Measurements from ENCODE around the gene CTAGE8. TPM values are rescaled to one million over a fixed set of nuclear protein-coding genes. Genes with fewer than 3 reads are reported as not detected.
"Not testable (repeated sequence)": the region's sequence is repeated elsewhere in the genome, so short reads cannot be mapped to it uniquely, and the experiment has no call there.

Gene CTAGE8
- total RNA-seq, 1 experiment from 2014 or later: not detected

DNA sequence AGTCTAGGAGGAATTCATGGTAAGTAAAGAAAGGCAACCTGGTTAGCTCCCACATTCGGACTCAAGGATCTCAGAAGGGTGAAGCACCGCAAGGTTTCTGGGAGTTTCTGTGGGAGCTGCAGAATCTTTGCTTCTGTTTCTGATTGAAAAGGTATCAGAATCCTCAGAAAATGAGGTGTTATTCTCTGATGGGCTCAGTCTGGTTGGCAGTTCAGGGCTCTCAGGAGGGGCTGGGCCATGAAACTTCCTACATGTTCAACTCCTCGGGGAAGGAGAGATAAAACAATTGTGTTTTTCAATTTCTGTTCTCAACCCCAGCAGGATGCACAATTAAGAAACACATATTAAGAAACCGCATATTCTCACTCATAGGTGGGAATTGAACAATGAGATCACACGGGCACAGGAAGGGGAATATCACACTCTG lies 13.6 kb downstream of the CTAGE8 start:
- no peak for DNase-seq (ENCODE audit: low spot score)

DNA sequence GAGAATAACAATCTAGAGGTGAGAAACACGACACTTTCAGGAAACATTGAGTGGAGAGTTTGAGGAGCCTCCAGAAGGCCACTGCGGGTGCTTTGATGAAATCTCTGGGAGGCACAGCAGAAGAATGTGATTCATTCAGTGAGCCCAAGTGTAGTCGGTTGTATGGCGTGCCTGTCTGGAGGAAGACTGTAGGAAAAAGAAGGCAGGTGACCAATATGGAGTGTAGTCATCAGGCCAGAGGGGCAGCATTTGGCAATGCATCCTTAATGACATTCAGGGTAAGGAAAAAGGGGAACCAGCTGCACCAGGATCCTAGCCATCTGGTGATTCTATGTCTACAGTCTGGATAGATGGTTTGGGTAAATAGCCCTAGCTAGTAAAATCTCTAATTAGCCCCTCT lies 16.8 kb downstream of the CTAGE8 start:
- not testable (repeated sequence) for DNase-seq (ENCODE audit: low spot score)

DNA sequence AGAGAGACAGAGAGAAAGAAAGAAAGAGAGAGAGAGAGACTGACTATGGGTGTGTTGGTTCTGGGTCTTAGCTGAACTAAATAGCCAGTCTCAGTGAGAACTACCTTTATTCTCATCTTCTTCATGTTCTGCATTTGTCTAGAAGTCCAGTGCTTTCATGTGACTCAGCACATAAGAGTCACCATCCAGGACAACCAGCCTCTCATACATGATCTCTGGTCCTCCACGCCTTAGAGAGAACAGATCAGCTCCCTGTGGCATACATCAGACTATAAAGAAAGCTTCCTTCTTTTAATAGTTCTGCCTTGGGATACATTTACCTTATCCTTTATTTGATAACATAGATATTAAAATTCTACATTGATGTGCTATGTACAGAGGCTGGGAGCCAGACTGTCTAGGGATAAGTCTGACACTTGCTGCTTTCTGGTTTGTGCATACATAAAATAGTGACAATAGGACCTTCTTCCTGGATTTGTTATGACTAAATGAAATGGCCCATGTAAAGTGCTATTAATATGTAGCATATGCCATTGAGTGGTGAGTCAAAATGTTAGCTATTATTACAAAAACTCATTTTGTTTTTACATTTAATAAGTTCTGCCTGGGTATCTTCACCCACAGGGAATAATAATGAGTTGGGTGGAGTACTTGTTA lies 21.3 kb downstream of the CTAGE8 start:
- DNase-seq (ENCODE audit: low spot score): not testable (repeated sequence)

DNA sequence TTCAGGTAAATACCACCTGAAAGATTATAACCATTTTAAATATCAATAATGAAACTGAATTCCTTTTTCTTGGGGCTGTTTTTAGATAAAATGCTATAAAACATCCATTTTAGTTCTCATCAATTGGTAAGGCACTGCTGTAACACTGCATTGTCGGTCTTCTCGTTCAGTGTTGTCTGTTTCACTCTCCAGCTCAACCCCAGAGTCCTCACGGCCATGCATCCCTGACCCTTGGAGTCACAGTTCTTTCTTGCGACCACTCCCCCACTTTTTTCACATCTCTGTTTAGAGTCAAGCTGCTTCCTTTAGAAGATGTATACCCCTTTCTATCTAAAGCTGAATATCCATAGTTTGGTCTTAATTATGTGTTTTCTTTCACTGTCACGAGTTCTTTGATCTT lies 22.1 kb downstream of the CTAGE8 start:
- not testable (repeated sequence) for DNase-seq (ENCODE audit: low spot score)

DNA sequence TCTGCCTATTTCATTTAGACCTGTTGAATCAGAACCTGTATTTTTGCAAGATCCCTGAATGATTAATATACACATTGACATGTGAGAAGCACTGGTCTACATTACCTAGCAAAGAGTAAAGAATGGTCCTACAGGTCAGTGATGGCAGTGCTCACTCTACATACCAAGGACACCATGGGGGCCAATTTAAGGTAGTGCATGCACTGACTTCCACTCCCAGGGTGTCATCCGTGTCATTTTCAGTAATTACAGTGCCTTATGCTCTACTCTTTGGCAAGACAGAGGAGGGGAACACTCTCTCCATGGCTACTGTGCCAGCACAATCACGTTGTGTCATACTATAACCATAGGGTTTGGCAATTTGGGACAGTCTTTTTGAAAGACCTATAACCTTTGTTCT lies 23.7 kb downstream of the CTAGE8 start:
- not testable (repeated sequence) for DNase-seq (ENCODE audit: low spot score)

DNA sequence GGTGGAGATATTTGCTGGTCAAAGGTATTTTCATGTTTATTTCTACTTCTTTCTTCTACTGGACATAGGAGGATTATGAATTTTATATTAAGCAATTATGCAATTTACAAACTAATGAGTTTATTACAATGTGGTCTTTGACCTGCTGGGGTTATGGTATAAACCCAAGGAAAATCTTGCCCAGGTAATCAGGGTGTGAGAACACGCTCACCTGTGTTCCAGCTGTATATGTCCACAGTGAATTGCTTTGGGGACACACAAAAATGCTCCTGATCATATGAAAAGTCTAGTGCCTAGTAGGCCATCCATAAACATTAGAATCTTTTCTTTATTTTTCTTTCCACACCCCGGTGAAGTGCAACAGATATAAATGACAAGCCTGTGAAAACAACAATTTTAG lies 29.7 kb downstream of the CTAGE8 start, which contains the start of gene OR2A42:
Gene OR2A42, minus strand, starts transcription at position 241 of the 400 bp plus-strand sequence. CDS start 6,762 bp downstream, outside the sequence.
- not testable (repeated sequence) for DNase-seq (ENCODE audit: low spot score)

DNA sequence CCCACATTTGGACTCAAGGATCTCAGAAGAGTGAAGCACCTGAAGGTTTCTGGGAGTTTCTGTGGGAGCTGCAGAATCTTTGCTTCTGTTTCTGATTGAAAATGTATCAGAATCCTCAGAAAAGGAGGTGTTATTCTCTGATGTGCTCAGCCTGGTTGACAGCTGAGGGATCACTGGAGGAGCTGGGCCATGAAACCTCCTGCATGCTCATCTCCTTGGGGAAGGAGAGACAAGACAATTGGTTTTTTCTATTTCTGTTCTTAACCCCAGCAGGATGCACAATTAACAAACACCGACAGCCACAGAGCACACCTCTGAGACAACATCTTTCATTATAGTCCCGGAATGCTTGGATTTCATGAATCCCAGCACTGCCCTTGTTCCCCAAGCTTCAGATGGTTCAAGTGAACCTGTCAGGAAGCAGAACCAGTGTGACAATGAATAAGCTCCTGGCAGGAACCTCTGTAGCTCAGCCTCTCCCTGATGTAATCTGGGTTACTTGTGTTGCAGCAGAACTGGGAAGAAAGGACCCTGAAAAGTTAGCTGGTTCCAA lies 30.5 kb downstream of the CTAGE8 start:
- DNase-seq (ENCODE audit: low spot score): not testable (repeated sequence)

DNA sequence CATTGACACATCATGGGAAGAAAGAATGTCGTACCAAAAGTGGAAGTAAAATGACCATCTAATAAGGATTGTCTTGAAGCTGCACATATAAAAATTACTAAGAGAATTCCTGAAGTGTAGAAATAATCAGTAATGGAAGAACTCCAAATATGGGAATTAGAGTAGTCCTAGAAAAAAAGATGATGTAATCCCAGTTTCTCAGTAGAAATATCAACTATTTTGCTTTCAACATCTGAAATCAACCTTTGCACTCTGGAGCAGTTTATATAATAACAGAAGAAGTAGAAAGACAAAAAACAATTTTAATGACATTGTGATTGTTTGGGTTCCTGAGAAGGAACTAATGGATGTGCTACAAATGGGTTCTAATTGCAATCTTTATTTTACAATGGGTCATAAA lies 36.0 kb downstream of the CTAGE8 start:
- DNase-seq (ENCODE audit: low spot score): not testable (repeated sequence)

DNA sequence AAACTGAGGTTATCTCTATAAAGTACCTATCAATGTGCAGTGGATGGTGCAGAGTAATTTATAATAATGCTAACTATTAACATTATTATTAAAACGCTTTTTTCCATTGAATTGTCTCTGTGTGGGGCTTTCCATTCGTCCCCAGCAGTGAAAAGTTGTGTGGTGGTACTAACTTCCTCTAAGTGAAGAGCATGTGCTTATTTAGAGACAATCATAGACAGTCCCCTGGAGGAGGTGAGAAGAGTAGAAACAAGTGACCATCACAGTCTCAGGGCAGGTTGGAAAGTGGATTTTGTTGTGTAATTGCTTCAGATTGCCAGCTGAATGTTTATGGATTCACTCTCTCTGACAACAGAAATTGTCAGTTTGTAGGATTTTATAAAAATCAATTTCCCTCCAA lies 38.1 kb downstream of the CTAGE8 start:
- not testable (repeated sequence) for DNase-seq (ENCODE audit: low spot score)

DNA sequence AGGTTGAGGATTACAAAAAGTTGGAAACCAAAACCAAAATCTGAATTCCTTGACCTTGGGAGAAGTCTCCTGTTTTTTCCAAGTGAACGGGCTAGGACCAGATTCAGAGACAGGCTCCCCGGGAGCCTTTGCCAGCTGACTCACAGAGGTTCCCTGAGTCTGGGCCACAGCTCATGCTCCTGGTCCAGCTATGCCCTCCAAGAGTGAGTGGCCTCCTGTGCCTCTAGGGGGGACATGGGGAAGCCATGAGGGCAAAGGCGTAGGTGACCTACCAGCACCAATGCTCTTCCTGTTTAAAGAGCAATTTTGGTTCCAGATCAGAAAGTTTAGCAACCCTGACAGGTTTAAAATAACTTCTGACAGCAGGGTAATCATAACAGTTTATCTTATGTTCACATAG lies 40.3 kb downstream of the CTAGE8 start:
- DNase-seq (ENCODE audit: low spot score): not testable (repeated sequence)

DNA sequence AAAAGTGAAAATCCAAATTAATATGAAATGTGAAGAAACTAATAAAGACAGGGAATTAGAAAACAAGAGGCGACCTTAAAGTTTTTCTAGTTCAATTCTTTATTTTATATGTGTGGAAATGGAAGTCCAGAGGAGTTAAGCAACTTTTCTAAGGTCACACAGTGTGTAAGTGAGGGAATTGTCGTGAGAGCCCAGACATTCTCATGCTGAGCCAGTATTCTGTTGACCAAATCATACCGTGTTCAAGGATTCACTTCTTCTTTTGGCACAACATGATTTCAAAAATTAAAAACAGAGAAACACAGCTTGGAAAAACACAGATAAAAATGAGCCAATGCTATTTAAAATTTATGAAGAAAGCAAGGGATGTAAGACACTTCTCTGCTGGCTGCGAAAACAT lies 42.2 kb downstream of the CTAGE8 start:
- not testable (repeated sequence) for DNase-seq (ENCODE audit: low spot score)

DNA sequence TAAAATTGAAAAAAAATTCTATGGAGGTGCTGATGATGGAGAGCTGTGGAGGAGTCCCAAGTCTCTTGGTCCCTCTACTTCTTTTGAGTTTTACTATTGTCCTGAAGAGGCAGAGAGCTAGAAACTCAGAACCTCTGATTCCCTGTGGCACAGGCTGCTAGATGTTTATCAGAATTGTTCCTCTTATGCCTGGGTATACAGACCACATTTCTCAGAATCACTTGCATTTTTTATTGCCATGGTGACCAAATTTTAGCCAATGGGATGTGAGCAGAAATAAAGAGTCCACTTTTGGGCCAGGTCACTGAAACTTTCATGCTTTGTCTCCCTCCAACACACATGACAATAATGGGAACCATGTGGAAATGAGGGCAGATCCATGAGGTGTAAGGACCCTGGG lies 45.4 kb downstream of the CTAGE8 start:
- not testable (repeated sequence) for DNase-seq (ENCODE audit: low spot score)

DNA sequence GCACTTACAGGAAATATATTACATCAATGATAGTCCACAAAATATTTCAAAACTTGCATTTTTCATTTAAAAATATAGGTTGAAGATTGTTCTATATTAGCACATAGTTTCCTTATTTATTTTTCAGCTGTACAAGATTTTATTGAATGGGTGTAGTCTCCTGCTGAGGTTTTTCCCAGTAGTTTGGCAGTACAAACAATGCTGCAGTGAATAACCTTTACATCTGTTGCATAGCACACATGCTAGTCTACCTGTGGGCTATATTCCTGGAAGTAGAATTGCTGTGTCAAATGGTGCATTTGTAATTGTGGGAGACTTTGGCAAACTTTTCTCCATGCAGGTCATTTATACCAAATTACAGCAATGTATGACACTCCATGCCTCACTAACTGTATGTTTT lies 48.6 kb downstream of the CTAGE8 start:
- DNase-seq (ENCODE audit: low spot score): not testable (repeated sequence)

DNA sequence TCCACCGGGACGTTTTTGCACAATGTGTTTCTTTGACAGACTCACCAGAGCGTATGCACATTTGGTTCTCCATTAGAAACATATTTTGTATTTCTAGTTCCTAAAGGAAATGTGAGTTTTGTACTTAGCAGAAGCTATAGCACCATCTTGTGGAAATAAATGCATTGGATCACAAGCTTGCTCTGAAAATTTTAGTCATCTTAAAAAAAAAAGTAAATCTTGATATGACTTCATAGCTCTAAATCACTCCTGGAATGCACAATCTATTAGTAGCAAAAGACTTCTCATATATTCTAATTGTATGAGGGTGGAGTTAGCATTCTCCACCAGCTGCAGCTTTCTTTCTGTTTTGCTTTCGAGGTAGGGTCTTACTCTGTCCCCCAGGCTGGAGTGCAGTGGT lies 49.9 kb downstream of the CTAGE8 start:
- not testable (repeated sequence) for DNase-seq (ENCODE audit: low spot score)

DNA sequence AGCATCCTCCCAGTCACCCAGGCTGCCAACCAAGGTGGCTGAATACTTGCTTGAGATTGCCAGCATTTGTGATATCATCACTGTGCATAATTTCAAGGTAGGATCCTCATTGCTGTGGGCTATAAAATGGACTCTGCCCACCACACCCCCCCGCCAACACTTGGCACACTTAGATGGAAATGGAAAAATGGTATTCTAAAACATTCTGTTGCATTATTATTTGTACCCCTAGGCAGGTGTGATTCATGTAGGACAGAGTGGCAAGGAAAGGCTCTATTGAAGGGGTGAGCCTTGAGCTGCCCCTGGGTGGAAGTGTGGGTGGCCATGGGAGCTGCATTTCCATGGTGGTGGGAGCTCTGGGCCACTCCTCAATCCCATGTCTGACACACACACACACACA lies 50.5 kb downstream of the CTAGE8 start:
- not testable (repeated sequence) for DNase-seq (ENCODE audit: low spot score)

DNA sequence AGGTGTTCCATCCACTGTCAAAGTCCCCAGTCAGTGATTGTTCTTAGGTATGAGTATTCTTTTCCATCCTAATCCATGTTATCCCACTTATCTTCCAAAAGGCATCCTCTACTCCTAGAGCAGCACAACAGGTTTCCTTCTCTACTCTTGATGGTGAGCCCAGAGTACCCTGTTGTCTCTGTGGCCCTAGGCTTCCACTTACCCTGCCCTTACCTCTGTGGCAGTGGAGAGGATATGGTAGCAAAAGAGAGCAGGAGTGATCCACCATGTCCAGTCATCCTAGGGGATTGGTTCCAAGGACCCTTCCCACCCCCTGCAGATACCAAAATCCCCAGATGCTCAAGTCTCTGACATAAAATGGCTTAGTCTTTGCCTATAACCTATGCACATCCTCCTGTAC lies 51.9 kb downstream of the CTAGE8 start:
- DNase-seq (ENCODE audit: low spot score): not testable (repeated sequence)

Other genes with a start within 250 kb of the CTAGE8 start
- not detected in 2 replicates for gene OR2A5, start 220.3 kb downstream of the CTAGE8 start, total RNA-seq (2014; rRNA removed; shearing (Covaris generic))
- gene OR2A25, start 199.5 kb downstream of the CTAGE8 start, total RNA-seq (2014; rRNA removed; shearing (Covaris generic)): not detected in 2 replicates
- gene OR2A12, start 183.0 kb downstream of the CTAGE8 start, total RNA-seq (2014; rRNA removed; shearing (Covaris generic)): not detected in 2 replicates
- not detected in 2 replicates for gene OR2A2, start 159.7 kb downstream of the CTAGE8 start, total RNA-seq (2014; rRNA removed; shearing (Covaris generic))
- gene OR2A14, start 146.1 kb downstream of the CTAGE8 start, total RNA-seq (2014; rRNA removed; shearing (Covaris generic)): not detected in 2 replicates
- gene CTAGE4, start 85.8 kb downstream of the CTAGE8 start, total RNA-seq (2014; rRNA removed; shearing (Covaris generic)): not detected in 2 replicates
- gene ARHGEF35, start 73.5 kb downstream of the CTAGE8 start, total RNA-seq (2014; rRNA removed; shearing (Covaris generic)): not detected in 2 replicates
- gene OR2A42, start 29.7 kb downstream of the CTAGE8 start, total RNA-seq (2014; rRNA removed; shearing (Covaris generic)): not detected in 2 replicates
- gene OR2A7, start 4.5 kb downstream of the CTAGE8 start, total RNA-seq (2014; rRNA removed; shearing (Covaris generic)): not detected in 2 replicates
- gene OR2A1, start 43.1 kb upstream of the CTAGE8 start, total RNA-seq (2014; rRNA removed; shearing (Covaris generic)): not detected in 2 replicates
- gene ARHGEF5, start 86.1 kb upstream of the CTAGE8 start, total RNA-seq (2014; rRNA removed; shearing (Covaris generic)): not detected in 2 replicates
- gene NOBOX, start 134.4 kb upstream of the CTAGE8 start, total RNA-seq (2014; rRNA removed; shearing (Covaris generic)): not detected in 2 replicates